Measurements from ENCODE around the gene TTLL9. TPM values are rescaled to one million over a fixed set of nuclear protein-coding genes. Genes with fewer than 3 reads are reported as not detected.

The TTLL9 gene
- total and polyA plus RNA-seq, 2 of the 13 experiments (the other 11 are each of a cell fraction or from before 2014, with no cell fraction given): not detected

DNA sequence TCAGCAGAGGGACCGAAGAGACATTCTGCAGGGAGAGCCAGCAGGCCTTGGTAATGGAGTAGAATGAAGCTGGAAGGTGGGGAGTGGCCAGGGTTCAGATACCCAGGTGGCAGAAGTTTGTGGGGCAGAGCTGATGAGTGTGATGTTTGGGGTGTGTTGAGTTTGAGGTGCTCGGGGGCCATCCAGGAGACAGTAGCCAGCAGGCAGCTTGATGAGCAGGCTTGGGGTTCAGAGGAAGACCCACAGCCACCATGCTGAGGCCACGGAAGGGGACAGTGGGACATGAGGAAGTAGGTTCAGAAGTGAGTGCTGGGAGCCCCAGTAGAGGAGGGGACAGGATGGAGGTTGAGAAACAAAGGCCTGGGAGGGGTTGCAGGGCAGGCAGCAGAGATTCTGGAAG lies 13.9 kb upstream of the TTLL9 start:
- ChIA-PET POLR2A (no interaction called here), CTCF (ENCODE audit: low intra/inter-chr PET ratio, low total read pairs) (interaction anchor here (0.9 kb wide), 1 partner anchor 95 kb away, joined by 3 read pairs; the partner anchor contains the start of gene PDRG1)
- Histone ChIP-seq H3K27ac (ENCODE audit: extremely low read length, insufficient read depth, low read length) (no peak overlapping the region), H3K79me2 (ENCODE audit: insufficient read depth, low read length) (no peaks in the 10 kb centered on the region), H3K36me3 (replicated peaks in 1 of 2; ENCODE audit: control insufficient read depth in 1 of 2, insufficient read depth in 2 of 2, low read length in 2 of 2) (no peaks in the 10 kb centered on the region), H3K4me3 (replicated peaks in 1 of 3; ENCODE audit: insufficient read depth in 1 of 3, low read depth in 2 of 3, low read length in 3 of 3) (no peak overlapping the region), H3K4me2 (ENCODE audit: low read depth, low read length) (no peak overlapping the region), H3K27me3 (ENCODE audit: control insufficient read depth in 1 of 2, insufficient read depth in 2 of 2, low read length in 2 of 2) (peaks cover 10 to 53% of the 10 kb centered on the region in 2 experiments; a peak in 4 of 5 replicates), H4K20me1 (ENCODE audit: insufficient read depth, low read length) (no peaks in the 10 kb centered on the region), H3K9ac (ENCODE audit: insufficient read depth, low read depth, low read length) (no peak overlapping the region), H2AFZ (ENCODE audit: low read length) (no peak overlapping the region), H3K9me3 (ENCODE audit: low read length) (no peaks in the 10 kb centered on the region), H3K4me1 (ENCODE audit: insufficient read depth, low read length) (peaks cover 10% of the 10 kb centered on the region)
- 5% methylated on average over 3 of the region's 3 CpGs for WGBS (ENCODE audit: low lambda C conversion rate)
- no peak for TF ChIP-seq ZNF816 (CRISPR knock-in tag; IDR thresholded peaks at IDR 0.05; ENCODE audit: borderline replicate concordance)
- no peak for TF ChIP-seq TAF15 (IDR thresholded peaks at IDR 0.05; ENCODE audit: low read depth, low read length, poor library complexity, severe bottlenecking)
- FAIRE-seq: no peak
- in situ Hi-C loops (cut with HindIII; ENCODE audit: extremely low pct_ligation_motif_present, low pct_unique_long_range_greater_than_20kb) (loop anchor here (5.0 kb wide), 1 partner anchor 96 kb away; the partner anchor contains the start of gene PDRG1), intact Hi-C loops (cut with micrococcal nuclease; ENCODE audit: unreplicated experiment) (no loop called here)
- BruUV-seq (replicated peaks): no TSS peak
- no peak for ATAC-seq
- DNase-seq (ENCODE audit: low spot score): no peak

DNA sequence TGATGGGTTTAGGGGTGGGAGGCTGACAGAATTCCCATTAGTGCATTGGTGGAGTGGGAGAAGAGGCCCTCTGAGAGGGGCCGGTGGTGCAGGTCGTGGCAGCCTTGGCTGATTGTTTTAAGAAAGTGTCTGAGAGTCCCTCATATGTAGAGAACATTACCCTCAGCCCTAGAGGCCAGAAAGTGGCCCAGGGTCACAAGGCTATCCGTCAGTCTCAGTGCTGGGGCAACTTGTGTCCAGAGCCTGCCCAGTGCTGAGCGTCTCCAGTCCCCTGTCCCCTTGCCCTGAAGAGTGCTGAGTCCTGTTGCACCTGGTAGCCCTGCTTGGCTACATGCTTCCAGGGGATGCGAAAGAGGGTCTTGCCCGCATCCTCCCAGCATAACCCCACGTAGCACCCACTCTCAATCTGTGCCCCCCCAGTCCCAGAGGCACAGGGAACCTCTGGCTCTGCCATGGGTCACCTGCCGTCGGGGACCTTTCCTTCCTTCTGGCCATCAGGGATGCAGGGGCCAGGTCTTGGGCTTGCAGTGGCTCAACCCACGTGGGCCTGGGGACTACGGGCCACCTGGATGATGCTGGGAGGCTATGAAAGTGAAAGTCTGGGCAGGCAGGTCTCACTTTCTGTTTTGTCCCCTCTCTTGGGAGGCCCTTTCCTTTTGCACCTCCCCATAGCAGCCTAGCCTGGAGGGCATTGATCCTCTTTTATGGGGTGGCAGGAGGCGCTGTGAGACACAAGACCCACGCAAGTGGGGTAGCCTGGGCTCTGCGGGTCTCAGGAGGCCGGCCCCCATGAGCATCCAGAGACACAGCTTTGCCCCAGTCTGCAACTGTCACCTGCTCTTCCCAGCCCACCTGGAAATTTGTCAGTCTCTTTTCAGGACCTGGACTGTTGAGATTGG lies 12.3 kb upstream of the TTLL9 start:
- no peak overlapping the region for H3K4me3 ChIP-seq (replicated peaks in 1 of 3; ENCODE audit: insufficient read depth in 1 of 3, low read depth in 2 of 3, low read length in 3 of 3)
- 22% methylated on average over 13 of the region's 15 CpGs for WGBS (ENCODE audit: low lambda C conversion rate)
- H2AFZ ChIP-seq (ENCODE audit: low read length): no peak overlapping the region
- H3K36me3 ChIP-seq (replicated peaks in 1 of 2; ENCODE audit: control insufficient read depth in 1 of 2, insufficient read depth in 2 of 2, low read length in 2 of 2): no peaks in the 10 kb centered on the region
- H3K4me2 ChIP-seq (ENCODE audit: low read depth, low read length): no peak overlapping the region
- peaks cover 15% of the 10 kb centered on the region for H3K4me1 ChIP-seq (ENCODE audit: insufficient read depth, low read length)
- no peak overlapping the region for H3K9ac ChIP-seq (ENCODE audit: insufficient read depth, low read depth, low read length)
- FAIRE-seq (no peak), DNase-seq (ENCODE audit: low spot score) (no peak), ATAC-seq (no peak)
- H3K79me2 ChIP-seq (ENCODE audit: insufficient read depth, low read length): no peaks in the 10 kb centered on the region
- POLR2A ChIA-PET: no interaction called here
- H3K27ac ChIP-seq (ENCODE audit: extremely low read length, insufficient read depth, low read length): no peak overlapping the region
- TF ChIP-seq NRL (CRISPR knock-in tag; IDR thresholded peaks at IDR 0.05; ENCODE audit: borderline replicate concordance): 0 out of 2 replicates have a peak, but pooled peaks have one; percentile 43
- TF ChIP-seq REPIN1 (CRISPR knock-in tag; IDR thresholded peaks at IDR 0.05; ENCODE audit: borderline replicate concordance, low read depth): no peak
- H3K27me3 ChIP-seq (ENCODE audit: control insufficient read depth in 1 of 2, insufficient read depth in 2 of 2, low read length in 2 of 2): peaks cover 9 to 52% of the 10 kb centered on the region in 2 experiments; a peak in 4 of 5 replicates
- intact Hi-C loops (cut with micrococcal nuclease; ENCODE audit: unreplicated experiment) (no loop called here), in situ Hi-C loops (cut with HindIII; ENCODE audit: extremely low pct_ligation_motif_present, low pct_unique_long_range_greater_than_20kb) (loop anchor here (5.0 kb wide), 1 partner anchor 94 kb away; the partner anchor contains the start of gene PDRG1)
- no peaks in the 10 kb centered on the region for H3K9me3 ChIP-seq (ENCODE audit: low read length)
- BruUV-seq (replicated peaks): no TSS peak
- CTCF ChIA-PET (ENCODE audit: low intra/inter-chr PET ratio, low total read pairs): no interaction called here
- no peaks in the 10 kb centered on the region for H4K20me1 ChIP-seq (ENCODE audit: insufficient read depth, low read length)

All from HepG2 (cell line).